Measurements from ENCODE around the gene BFAR.

GRCh38 chr16:14634389-14634725 lies 1.6 kb downstream of the BFAR start:
- TF ChIP-seq CTCF (IDR thresholded peaks at IDR 0.05; ENCODE audit: extremely low read depth in 1 of 2, insufficient read depth in 1 of 2, low read depth in 1 of 2, low read length in 2 of 2), result no peak
- TF ChIP-seq POLR2AphosphoS5 (IDR thresholded peaks at IDR 0.05; ENCODE audit: insufficient read depth, low read depth, low read length), result no peak
- TF ChIP-seq EZH2 (IDR thresholded peaks at IDR 0.05; ENCODE audit: borderline replicate concordance, low read depth, low read length, severe bottlenecking), result no peak
- TF ChIP-seq POLR2A (IDR thresholded peaks at IDR 0.05; ENCODE audit: low read depth, low read length), result no peak
